NOMO-1 treated with dmso at 0.1 percent for 144 hours (cell line): ENCODE measurements around the gene SLC37A1.
A peak's percentile ranks its signal among the peaks of the same experiment; 100 is the strongest.
"Not testable (repeated sequence)": the region's sequence is repeated elsewhere in the genome, so short reads cannot be mapped to it uniquely, and the experiment has no call there.

Experiments used
- DNase-seq: peaks from one replicate; lab custom pipeline; 2025; ENCODE audit not compliant: unreplicated experiment; lab: John Stamatoyannopoulos, UW

The SLC37A1 gene

GRCh38 chr21:42513151-42513984 is at the start of gene SLC37A1:
Gene SLC37A1 (plus strand): TSS chr21:42513852. CDS start chr21:42518455, 4,603 bp downstream.
- no peak for DNase-seq

DNA sequence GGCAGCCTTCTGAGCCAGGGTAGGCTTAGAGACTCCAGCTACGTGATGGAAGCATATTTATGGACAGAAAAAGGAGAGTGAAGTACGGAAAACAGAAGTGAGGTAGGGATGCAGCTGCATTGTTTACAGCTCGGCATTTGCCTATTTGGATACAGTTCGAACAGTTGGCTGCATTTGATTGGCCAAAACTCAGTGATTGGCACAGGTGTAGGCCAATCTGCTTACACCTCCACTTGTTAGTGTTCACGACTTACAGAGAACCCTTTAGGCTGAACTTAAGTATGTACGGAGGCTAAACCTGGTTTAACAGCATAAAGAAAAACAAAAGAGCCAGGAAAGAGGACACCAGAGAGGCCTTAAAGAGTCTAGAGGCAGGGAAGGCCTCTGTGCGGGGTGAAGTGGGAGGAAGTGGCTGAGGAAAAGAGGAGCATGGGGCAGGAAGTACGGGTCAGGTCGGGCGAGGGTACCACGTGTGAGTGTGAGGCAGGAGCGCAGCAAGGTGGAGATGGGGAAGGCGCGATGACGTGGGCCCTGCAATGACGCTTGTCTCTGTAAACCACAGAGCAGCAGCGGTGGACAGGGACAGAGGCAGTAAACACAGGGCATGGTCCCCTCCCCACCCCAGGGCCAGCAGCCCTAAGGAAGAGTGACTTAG is 49.7 kb upstream of the SLC37A1 start:
- no peak for DNase-seq

GRCh38 chr21:42465008-42465802 is 48.4 kb upstream of the SLC37A1 start:
- DNase-seq = no peak

DNA sequence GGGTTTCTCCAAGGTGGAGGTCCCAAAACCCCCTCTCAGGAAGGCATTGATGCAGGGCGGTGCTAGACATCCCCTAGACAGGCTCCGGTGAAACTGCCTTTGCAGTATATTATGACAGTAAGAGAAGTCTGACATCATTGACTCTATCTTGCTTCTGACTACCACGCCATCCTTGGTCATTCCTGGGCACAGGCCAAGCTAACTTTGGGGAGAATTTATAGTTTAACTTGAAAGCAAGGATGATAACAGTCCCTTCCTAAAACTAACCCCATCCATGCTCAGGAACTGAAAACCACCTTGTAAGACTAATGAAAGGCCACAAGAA is 47.9 kb upstream of the SLC37A1 start:
- DNase-seq = no peak

- DNase-seq = no peak
Observed at GRCh38 chr21:42466700-42467099, 47.0 kb upstream of the SLC37A1 start.

- peak; percentile 19 for DNase-seq
Observed at GRCh38 chr21:42467140-42467983, 46.3 kb upstream of the SLC37A1 start.

GRCh38 chr21:42468491-42469131 is 45.0 kb upstream of the SLC37A1 start:
- no peak for DNase-seq

GRCh38 chr21:42469272-42469671 is 44.4 kb upstream of the SLC37A1 start:
- no peak for DNase-seq

GRCh38 chr21:42469726-42470125 is 43.9 kb upstream of the SLC37A1 start:
- DNase-seq = not testable (repeated sequence)

GRCh38 chr21:42471206-42471605 is 42.4 kb upstream of the SLC37A1 start:
- no peak for DNase-seq

- no peak for DNase-seq
Observed at GRCh38 chr21:42471716-42472330, 41.8 kb upstream of the SLC37A1 start.

DNA sequence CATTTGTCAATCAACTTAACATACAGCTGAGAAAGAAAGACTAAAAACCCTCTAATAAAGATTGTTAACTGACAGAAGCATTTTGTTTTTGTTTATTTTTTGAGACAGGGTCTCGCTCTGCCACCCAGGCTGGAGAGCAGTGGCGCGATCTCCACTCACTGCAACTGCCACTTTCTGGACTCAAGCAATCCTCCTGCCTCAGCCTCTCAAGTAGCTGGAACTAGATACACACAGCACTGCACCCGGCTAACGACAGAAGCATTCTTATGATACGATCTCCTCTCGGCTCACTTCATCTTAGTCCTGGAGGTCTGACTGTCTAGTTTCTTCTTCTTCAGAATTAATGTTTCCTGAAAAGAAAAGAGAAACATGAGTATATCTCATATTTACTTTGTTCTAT is 41.1 kb upstream of the SLC37A1 start:
- no peak for DNase-seq

GRCh38 chr21:42473498-42474042 is 40.1 kb upstream of the SLC37A1 start:
- DNase-seq = no peak

GRCh38 chr21:42474043-42474831 is 39.4 kb upstream of the SLC37A1 start:
- no peak for DNase-seq

DNA sequence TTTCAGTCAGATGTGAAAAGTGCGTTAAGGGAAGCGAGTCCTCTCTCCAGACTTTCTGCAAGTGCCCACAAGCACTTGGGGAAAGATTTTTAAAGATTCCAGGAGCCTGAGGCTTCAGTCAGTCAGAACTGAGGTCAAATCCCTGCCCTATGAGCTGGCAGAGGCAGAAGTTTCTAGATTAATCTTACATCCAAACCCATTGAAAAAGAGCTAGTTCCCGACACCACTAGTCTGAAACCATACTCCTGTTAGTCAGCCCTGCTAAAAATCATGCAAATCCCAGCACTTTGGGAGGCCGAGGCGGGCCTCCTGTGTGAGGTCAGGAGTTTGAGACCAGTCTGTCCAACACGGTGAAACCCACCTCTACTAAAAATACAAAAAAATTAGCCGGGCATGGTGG is 38.6 kb upstream of the SLC37A1 start:
- no peak for DNase-seq

GRCh38 chr21:42475526-42476387 is 37.9 kb upstream of the SLC37A1 start:
- no peak for DNase-seq

DNA sequence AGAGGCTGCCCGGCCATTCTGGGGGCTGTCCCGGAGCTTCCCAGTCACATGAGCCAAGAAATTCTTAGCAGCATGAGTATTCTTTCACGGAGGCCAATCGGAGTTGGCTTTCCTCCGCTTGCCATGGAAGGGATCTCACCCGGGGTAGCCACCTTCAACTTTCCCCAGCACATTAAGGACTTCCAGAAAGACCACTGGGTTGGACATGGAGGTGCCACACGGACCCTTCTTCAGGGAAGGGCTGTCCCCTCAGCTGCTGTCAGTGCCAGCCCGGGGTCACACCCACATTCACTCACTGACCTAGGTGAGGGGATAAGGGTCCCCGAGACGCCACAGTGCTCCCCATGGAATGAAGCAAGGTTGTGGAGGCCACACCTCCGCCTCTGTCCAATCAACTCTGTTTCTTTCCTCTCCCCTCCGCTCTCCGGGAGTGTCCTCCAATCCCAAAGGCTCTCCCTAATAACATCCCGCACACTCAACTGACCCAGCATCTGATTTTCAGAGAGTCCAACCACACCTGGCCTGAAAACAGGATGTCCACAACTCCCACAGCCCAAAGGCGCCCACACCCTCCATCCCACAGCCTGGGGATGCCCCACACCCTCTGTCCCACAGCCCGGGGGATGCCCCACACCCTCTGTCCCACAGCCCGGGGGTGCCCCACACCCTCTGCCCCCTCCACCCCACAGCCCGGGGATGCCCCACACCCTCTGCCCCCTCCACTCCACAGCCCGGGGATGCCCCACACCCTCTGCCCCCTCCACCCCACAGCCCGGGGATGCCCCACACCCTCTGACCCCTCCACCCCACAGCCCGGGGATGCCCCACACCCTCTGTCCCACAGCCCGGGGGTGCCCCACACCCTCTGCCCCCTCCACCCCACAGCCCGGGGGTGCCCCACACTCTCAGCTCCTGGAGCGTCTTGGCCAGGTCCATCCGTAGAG is 37.0 kb upstream of the SLC37A1 start:
- DNase-seq = no peak
